GM12878 (cell line): ENCODE results near the gene SLC6A2. TPM values are rescaled to one million over a fixed set of nuclear protein-coding genes. Genes with fewer than 3 reads are reported as not detected.

Experiments
- ATAC-seq: fragments of 200-7000 bp; cut with Tn5 transposase; 3 replicates; pipeline ENCODE4 v1.9.1; 2020; ENCODE audit warnings: mild to moderate bottlenecking, moderate library complexity
- BruUV-seq: library from RNA; stranded (reverse); fragments of 400-500 nt; replicated peaks from 2 replicates; lab custom pipeline; 2021; lab: Mats Ljungman, UMichigan
- CTCF ChIA-PET: fragments of 300-600 bp; sonication (Branson Sonifier 250); formaldehyde crosslinking; extraction: SDS; loops from one replicate; lab custom pipeline; 2021; ENCODE audit warnings: inconsistent platforms; lab: Yijun Ruan, JAX
- POLR2A ChIA-PET: fragments of 350-600 bp; formaldehyde crosslinking; extraction: SDS; loops from one replicate; lab custom pipeline; 2021; ENCODE audit warnings: inconsistent platforms; lab: Charles Lee
- RAD21 ChIA-PET: fragments of 300-600 bp; sonication (Branson Sonifier 250); formaldehyde crosslinking; loops from one replicate; lab custom pipeline; 2023; ENCODE audit warnings: antibody characterized with exemption; ENCODE audit not compliant: unreplicated experiment; lab: Charles Lee
- SMC1A ChIA-PET: fragments of 300-600 bp; sonication (Branson Sonifier 250); formaldehyde crosslinking; loops from one replicate; lab custom pipeline; 2023; ENCODE audit not compliant: unreplicated experiment, uncharacterized antibody; lab: Charles Lee
- DNase-seq: peaks from one replicate; pipeline ENCODE4 v3.0.0-alpha.2; 2011; ENCODE audit warnings: low read depth, low spot score
- FAIRE-seq: peaks from 3 replicates; lab custom pipeline; 2011; peaks lifted over from hg19 to GRCh38; lab: Jason Lieb, UNC
- H2AFZ ChIP-seq: 2 replicates; pipeline ENCODE4 v1.6.0; 2011; ENCODE audit warnings: low read depth, low read length, control low read depth; ENCODE audit not compliant: control insufficient read depth
- H3K27ac ChIP-seq: 2 replicates; pipeline ENCODE4 v1.5.1; 2011; ENCODE audit warnings: control low read depth; ENCODE audit not compliant: control insufficient read depth, insufficient read depth
- H3K27me3 ChIP-seq, 2 experiments: replicated peaks in 1 of 2; 2 replicates each; pipeline versions ENCODE4 v1.6.0 to v1.6.1; 2011; ENCODE audit warnings: low read length in 1 of 2; ENCODE audit not compliant: control insufficient read depth in 2 of 2, insufficient read depth in 2 of 2
- H3K36me3 ChIP-seq, 2 experiments: 2 replicates each; pipeline ENCODE4 v1.5.1; 2011; ENCODE audit warnings: low read length in 1 of 2; ENCODE audit not compliant: control insufficient read depth in 2 of 2, insufficient read depth in 2 of 2
- H3K4me1 ChIP-seq: 2 replicates; pipeline ENCODE4 v1.6.1; 2011; ENCODE audit warnings: mild to moderate bottlenecking, low read length, moderate library complexity, mixed read lengths; ENCODE audit not compliant: control insufficient read depth, insufficient read depth
- H3K4me2 ChIP-seq: 2 replicates; pipeline ENCODE4 v1.6.0; 2011; ENCODE audit warnings: control low read depth; ENCODE audit not compliant: control insufficient read depth, insufficient read depth
- H3K4me3 ChIP-seq: fragments of 200-600 bp; sonication (generic); 2 replicates; pipeline ENCODE4 v1.5.1; 2016
- H3K79me2 ChIP-seq: 2 replicates; pipeline ENCODE4 v1.6.0; 2011; ENCODE audit warnings: low read length; ENCODE audit not compliant: control insufficient read depth, insufficient read depth
- H3K9ac ChIP-seq: 2 replicates; pipeline ENCODE4 v1.8.0; 2011; ENCODE audit warnings: low read length, control low read depth, mixed read lengths; ENCODE audit not compliant: control insufficient read depth, insufficient read depth
- H3K9me3 ChIP-seq: replicated peaks from 3 replicates; pipeline ENCODE4 v1.5.1; 2011; ENCODE audit warnings: mild to moderate bottlenecking, low read length; ENCODE audit not compliant: control insufficient read depth, insufficient read depth
- H4K20me1 ChIP-seq: 2 replicates; pipeline ENCODE4 v1.6.0; 2011; ENCODE audit not compliant: control insufficient read depth, insufficient read depth
- ATF7 ChIP-seq: fragments of 450-650 bp; IDR thresholded peaks from 2 replicates; pipeline ENCODE4 v1.6.1; 2016; ENCODE audit warnings: low read depth, mild to moderate bottlenecking
- BHLHE40 ChIP-seq, 2 experiments: fragments of 450-650 bp in 1 of 2; IDR thresholded peaks; 2 replicates each; pipeline ENCODE4 v1.6.1; 2011 to 2017; ENCODE audit warnings: low read depth in 2 of 2, borderline replicate concordance in 1 of 2, improper control_type of control experiment in 1 of 2, low read length in 1 of 2, mild to moderate bottlenecking in 1 of 2
- BMI1 ChIP-seq: fragments of 450-650 bp; IDR thresholded peaks from 2 replicates; pipeline ENCODE4 v1.6.1; 2016; ENCODE audit warnings: mild to moderate bottlenecking, moderate library complexity, borderline replicate concordance
- IKZF2 ChIP-seq, 2 experiments: fragments of 450-650 bp; IDR thresholded peaks; 2 replicates each; pipeline ENCODE4 v1.6.1; 2017; ENCODE audit warnings: mild to moderate bottlenecking in 2 of 2, moderate library complexity in 2 of 2
- KAT2A ChIP-seq: conservative IDR thresholded peaks from 2 replicates; pipeline ENCODE4 v1.6.1; 2011; ENCODE audit warnings: low read depth, low read length; ENCODE audit not compliant: control insufficient read depth
- KDM1A ChIP-seq: fragments of 200-600 bp; sonication (generic); IDR thresholded peaks from 2 replicates; pipeline ENCODE4 v1.6.1; 2016; ENCODE audit warnings: borderline replicate concordance
- MXI1 ChIP-seq: fragments of 150-350 bp; IDR thresholded peaks from 2 replicates; pipeline ENCODE4 v1.6.1; 2011; ENCODE audit warnings: low read depth, mild to moderate bottlenecking, inconsistent platforms, low read length, improper control_type of control experiment
- MYC ChIP-seq: IDR thresholded peaks from 2 replicates; pipeline ENCODE4 v1.6.1; 2011; ENCODE audit warnings: mild to moderate bottlenecking, low read length, moderate library complexity, inconsistent platforms; ENCODE audit not compliant: insufficient read depth, insufficient replicate concordance, insufficient read length, severe bottlenecking
- PAX5 ChIP-seq: IDR thresholded peaks from 2 replicates; pipeline ENCODE4 v1.6.1; 2011; ENCODE audit warnings: low read depth, low read length, borderline replicate concordance
- SMARCA5 ChIP-seq: fragments of 450-650 bp; IDR thresholded peaks from 2 replicates; pipeline ENCODE4 v1.6.1; 2017; ENCODE audit warnings: mild to moderate bottlenecking
- SREBF1 ChIP-seq: IDR thresholded peaks from 2 replicates; pipeline ENCODE4 v1.6.1; 2012; ENCODE audit warnings: mild to moderate bottlenecking, low read length
- STAT3 ChIP-seq: IDR thresholded peaks from 2 replicates; pipeline ENCODE4 v1.6.1; 2011; ENCODE audit warnings: low read depth, low read length, improper control_type of control experiment
- SUPT20H ChIP-seq: IDR thresholded peaks from 2 replicates; pipeline ENCODE4 v1.6.1; 2011; ENCODE audit warnings: low read depth, mild to moderate bottlenecking, low read length, moderate library complexity, borderline replicate concordance; ENCODE audit not compliant: control insufficient read depth
- TBL1XR1 ChIP-seq: IDR thresholded peaks from 2 replicates; pipeline ENCODE4 v1.6.1; 2012; ENCODE audit warnings: low read depth, low read length, improper control_type of control experiment
- TCF12 ChIP-seq: IDR thresholded peaks from 2 replicates; pipeline ENCODE4 v1.6.1; 2011; ENCODE audit warnings: low read depth, mild to moderate bottlenecking, low read length
- WGBS: methylation state at CpG from one replicate; pipeline ENCODE4 v1.1.6; 2016; ENCODE audit warnings: low lambda C conversion rate; ENCODE audit not compliant: insufficient replicate concordance, insufficient coverage; ENCODE audit errors: missing lambda C conversion rate; 5-methylcytosine and 5-hydroxymethylcytosine counted together
- in situ Hi-C: fragments of 300-500 bp; cut with MboI; formaldehyde crosslinking; loops from 9 replicates; pipeline ENCODE4 v1.14.3; 2018; ENCODE audit warnings: mixed read lengths
- intact Hi-C: fragments of 100-400 bp; cut with micrococcal nuclease; formaldehyde crosslinking; loops from one replicate; pipeline ENCODE4 v1.14.2; 2022; ENCODE audit not compliant: unreplicated experiment
- polyA plus RNA-seq, 11 experiments: library from polyadenylated mRNA; depleted of rRNA in 4 of 11; unstranded in 6 of 11; stranded (reverse) in 5 of 11; fragments of >200 nt; fragmentation: Nextera tagmentation in 4 of 11; fragmentation: Illumina TruSeq in 1 of 11; extraction: Ambion mirVana in 4 of 11; extraction: Trizol in 1 of 11; gene quantifications; 1 replicate in 1 of 11; 2 replicates in 10 of 11; pipeline versions ENCODE4 v1.2.1 to v1.2.3, GENCODE V29; 2011 to 2016; ENCODE audit warnings: inconsistent platforms in 2 of 11, missing spikeins in 2 of 11, low read depth in 1 of 11
- total RNA-seq, 4 experiments: library from RNA; depleted of rRNA in 3 of 4; stranded (reverse); fragments of >200 nt in 3 of 4; fragmentation: Illumina TruSeq in 1 of 4; extraction: Trizol in 1 of 4; gene quantifications; 2 replicates each; pipeline versions ENCODE4 v1.2.1 to v1.2.3, GENCODE V29; 2013 to 2021
- TF ChIP-seq, protein P1 (sequence below): fragments of 450-650 bp; IDR thresholded peaks from 2 replicates; pipeline ENCODE4 v1.6.1; 2016; ENCODE audit warnings: mild to moderate bottlenecking, moderate library complexity, borderline replicate concordance

SLC6A2 gene
- total and polyA plus RNA-seq, 10 of the 15 experiments (the other 5 are each of a cell fraction or from before 2014, with no cell fraction given), result not detected

GRCh38 chr16:55728797-55729196 lies 73.0 kb downstream of the SLC6A2 start:
- no peak for ATAC-seq
- Histone ChIP-seq H2AFZ (no peak overlapping the region), H3K4me1 (no peaks in the 10 kb centered on the region), H3K4me2 (no peak overlapping the region), H3K27ac (no peak overlapping the region)
- ChIA-PET CTCF (no interaction called here), RAD21 (no interaction called here)
- intact Hi-C loops, result no loop called here
- no peak for DNase-seq
- TF ChIP-seq BHLHE40 (IDR thresholded peaks at IDR 0.05; ENCODE audit: borderline replicate concordance in 1 of 2, low read depth in 2 of 2, low read length in 1 of 2), result no peak
- TF ChIP-seq SUPT20H, result no peak
- TF ChIP-seq TBL1XR1, result no peak
- TF ChIP-seq SREBF1, result no peak
- no peak for TF ChIP-seq MXI1
- TF ChIP-seq KAT2A, result no peak
- no peak for TF ChIP-seq PAX5
- TF ChIP-seq TCF12, result no peak
- TF ChIP-seq MYC, result no peak
- TF ChIP-seq KDM1A, result no peak
- TF ChIP-seq SMARCA5, result no peak
- no peak for TF ChIP-seq STAT3
- TF ChIP-seq ATF7, result no peak
- TF ChIP-seq, protein P1, sequence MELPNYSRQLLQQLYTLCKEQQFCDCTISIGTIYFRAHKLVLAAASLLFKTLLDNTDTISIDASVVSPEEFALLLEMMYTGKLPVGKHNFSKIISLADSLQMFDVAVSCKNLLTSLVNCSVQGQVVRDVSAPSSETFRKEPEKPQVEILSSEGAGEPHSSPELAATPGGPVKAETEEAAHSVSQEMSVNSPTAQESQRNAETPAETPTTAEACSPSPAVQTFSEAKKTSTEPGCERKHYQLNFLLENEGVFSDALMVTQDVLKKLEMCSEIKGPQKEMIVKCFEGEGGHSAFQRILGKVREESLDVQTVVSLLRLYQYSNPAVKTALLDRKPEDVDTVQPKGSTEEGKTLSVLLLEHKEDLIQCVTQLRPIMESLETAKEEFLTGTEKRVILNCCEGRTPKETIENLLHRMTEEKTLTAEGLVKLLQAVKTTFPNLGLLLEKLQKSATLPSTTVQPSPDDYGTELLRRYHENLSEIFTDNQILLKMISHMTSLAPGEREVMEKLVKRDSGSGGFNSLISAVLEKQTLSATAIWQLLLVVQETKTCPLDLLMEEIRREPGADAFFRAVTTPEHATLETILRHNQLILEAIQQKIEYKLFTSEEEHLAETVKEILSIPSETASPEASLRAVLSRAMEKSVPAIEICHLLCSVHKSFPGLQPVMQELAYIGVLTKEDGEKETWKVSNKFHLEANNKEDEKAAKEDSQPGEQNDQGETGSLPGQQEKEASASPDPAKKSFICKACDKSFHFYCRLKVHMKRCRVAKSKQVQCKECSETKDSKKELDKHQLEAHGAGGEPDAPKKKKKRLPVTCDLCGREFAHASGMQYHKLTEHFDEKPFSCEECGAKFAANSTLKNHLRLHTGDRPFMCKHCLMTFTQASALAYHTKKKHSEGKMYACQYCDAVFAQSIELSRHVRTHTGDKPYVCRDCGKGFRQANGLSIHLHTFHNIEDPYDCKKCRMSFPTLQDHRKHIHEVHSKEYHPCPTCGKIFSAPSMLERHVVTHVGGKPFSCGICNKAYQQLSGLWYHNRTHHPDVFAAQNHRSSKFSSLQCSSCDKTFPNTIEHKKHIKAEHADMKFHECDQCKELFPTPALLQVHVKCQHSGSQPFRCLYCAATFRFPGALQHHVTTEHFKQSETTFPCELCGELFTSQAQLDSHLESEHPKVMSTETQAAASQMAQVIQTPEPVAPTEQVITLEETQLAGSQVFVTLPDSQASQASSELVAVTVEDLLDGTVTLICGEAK, result no peak
- TF ChIP-seq IKZF2 (IDR thresholded peaks at IDR 0.05), result no peak
- no peak for TF ChIP-seq BMI1
- TF ChIP-seq, all 136 proteins: peak for 0
- POLR2A ChIA-PET, result no interaction called here
- Histone ChIP-seq H4K20me1 (no peaks in the 10 kb centered on the region), H3K9ac (no peak overlapping the region), H3K27me3 (no peaks in the 10 kb centered on the region), H3K4me3 (no peak overlapping the region), H3K79me2 (no peaks in the 10 kb centered on the region), H3K36me3 (no peaks in the 10 kb centered on the region), H3K9me3 (no peaks in the 10 kb centered on the region)
- 18% methylated on average over 6 of the region's 6 CpGs for WGBS
- BruUV-seq, result no TSS peak
- no peak for FAIRE-seq
- in situ Hi-C loops, result no loop called here
- SMC1A ChIA-PET, result no interaction called here
